GM21526 (cell line): ENCODE results near the gene NCOA6.

ENCODE experiments used
- ATAC-seq: cut with Tn5 transposase; IDR thresholded peaks from one replicate; pipeline ENCODE4 v1.9.1; 2021; ENCODE audit warnings: moderate library complexity; ENCODE audit not compliant: unreplicated experiment, low FRiP score

NCOA6 gene

GRCh38 chr20:34825530-34826362, at the start of gene NCOA6:
NCOA6 (minus strand) TSS chr20:34825651; CDS start chr20:34782355, 43,296 bp downstream.
- ATAC-seq: peak; percentile 45

- ATAC-seq: no peak
Measured at GRCh38 chr20:34874094-34874654, 48.7 kb upstream of the NCOA6 start.

- no peak for ATAC-seq
Measured at GRCh38 chr20:34873583-34874093, 48.2 kb upstream of the NCOA6 start.

- peak; percentile 40 for ATAC-seq
Measured at GRCh38 chr20:34872622-34873224, 47.3 kb upstream of the NCOA6 start, which contains the start of gene GGT7. GGT7 (minus strand) TSS chr20:34872856; CDS start chr20:34872815, 41 bp downstream.

- ATAC-seq: no peak
Measured at GRCh38 chr20:34871966-34872621, 46.6 kb upstream of the NCOA6 start.

GRCh38 chr20:34871320-34871926, 46.0 kb upstream of the NCOA6 start:
- ATAC-seq: no peak

GRCh38 chr20:34864216-34864615, 38.8 kb upstream of the NCOA6 start:
- no peak for ATAC-seq

GRCh38 chr20:34863421-34863965, 38.0 kb upstream of the NCOA6 start:
- ATAC-seq: no peak

- ATAC-seq: no peak
Measured at GRCh38 chr20:34862724-34863123, 37.3 kb upstream of the NCOA6 start.

- ATAC-seq: no peak
Measured at GRCh38 chr20:34861386-34862084, 36.1 kb upstream of the NCOA6 start.

GRCh38 chr20:34859826-34860545, 34.5 kb upstream of the NCOA6 start:
- no peak for ATAC-seq

- ATAC-seq: no peak
Measured at GRCh38 chr20:34859367-34859766, 33.9 kb upstream of the NCOA6 start.

- no peak for ATAC-seq
Measured at GRCh38 chr20:34852298-34852697, 26.8 kb upstream of the NCOA6 start.

GRCh38 chr20:34850969-34851368, 25.5 kb upstream of the NCOA6 start:
- ATAC-seq: no peak

- no peak for ATAC-seq
Measured at GRCh38 chr20:34849778-34850177, 24.3 kb upstream of the NCOA6 start.

- ATAC-seq: no peak
Measured at GRCh38 chr20:34848597-34848996, 23.1 kb upstream of the NCOA6 start.

- ATAC-seq: no peak
Measured at GRCh38 chr20:34843421-34843820, 18.0 kb upstream of the NCOA6 start.

- ATAC-seq: no peak
Measured at GRCh38 chr20:34842143-34842542, 16.7 kb upstream of the NCOA6 start.

GRCh38 chr20:34834459-34834893, 9.0 kb upstream of the NCOA6 start:
- ATAC-seq: no peak
